Bronchial epithelial cell (primary cell): Measurements from ENCODE around the gene BLM. TPM values are rescaled to one million over a fixed set of nuclear protein-coding genes. Genes with fewer than 3 reads are reported as not detected.

ENCODE experiments used
- DNase-seq: peaks from one replicate; pipeline ENCODE4 v3.0.0-alpha.2; 2010; ENCODE audit warnings: low read depth
- FAIRE-seq: peaks from 2 replicates; lab custom pipeline; 2011; peaks lifted over from hg19 to GRCh38; lab: Jason Lieb, UNC
- H3K27me3 ChIP-seq: 2 replicates; pipeline ENCODE4 v1.5.1; 2011; ENCODE audit warnings: low read length; ENCODE audit not compliant: control insufficient read depth, insufficient read depth
- H3K36me3 ChIP-seq: 2 replicates; pipeline ENCODE4 v1.5.1; 2011; ENCODE audit warnings: low read length; ENCODE audit not compliant: control insufficient read depth, insufficient read depth
- H3K4me3 ChIP-seq: 2 replicates; pipeline ENCODE4 v1.5.1; 2011; ENCODE audit warnings: mild to moderate bottlenecking, low read depth, low read length, control low read depth
- total RNA-seq: library from RNA; depleted of rRNA; stranded (reverse); fragments of >200 nt; gene quantifications from 2 replicates; pipeline ENCODE4 v1.2.1, GENCODE V29; 2014
- TF ChIP-seq, protein P1 (sequence below): IDR thresholded peaks from 2 replicates; pipeline ENCODE4 v1.5.1; 2011; ENCODE audit warnings: mild to moderate bottlenecking, moderate library complexity, low read length, control low read depth, inconsistent platforms; ENCODE audit not compliant: insufficient read depth, severe bottlenecking

The BLM gene
- total RNA-seq, 1 donor from 2014 or later, result 0.26 TPM

DNA sequence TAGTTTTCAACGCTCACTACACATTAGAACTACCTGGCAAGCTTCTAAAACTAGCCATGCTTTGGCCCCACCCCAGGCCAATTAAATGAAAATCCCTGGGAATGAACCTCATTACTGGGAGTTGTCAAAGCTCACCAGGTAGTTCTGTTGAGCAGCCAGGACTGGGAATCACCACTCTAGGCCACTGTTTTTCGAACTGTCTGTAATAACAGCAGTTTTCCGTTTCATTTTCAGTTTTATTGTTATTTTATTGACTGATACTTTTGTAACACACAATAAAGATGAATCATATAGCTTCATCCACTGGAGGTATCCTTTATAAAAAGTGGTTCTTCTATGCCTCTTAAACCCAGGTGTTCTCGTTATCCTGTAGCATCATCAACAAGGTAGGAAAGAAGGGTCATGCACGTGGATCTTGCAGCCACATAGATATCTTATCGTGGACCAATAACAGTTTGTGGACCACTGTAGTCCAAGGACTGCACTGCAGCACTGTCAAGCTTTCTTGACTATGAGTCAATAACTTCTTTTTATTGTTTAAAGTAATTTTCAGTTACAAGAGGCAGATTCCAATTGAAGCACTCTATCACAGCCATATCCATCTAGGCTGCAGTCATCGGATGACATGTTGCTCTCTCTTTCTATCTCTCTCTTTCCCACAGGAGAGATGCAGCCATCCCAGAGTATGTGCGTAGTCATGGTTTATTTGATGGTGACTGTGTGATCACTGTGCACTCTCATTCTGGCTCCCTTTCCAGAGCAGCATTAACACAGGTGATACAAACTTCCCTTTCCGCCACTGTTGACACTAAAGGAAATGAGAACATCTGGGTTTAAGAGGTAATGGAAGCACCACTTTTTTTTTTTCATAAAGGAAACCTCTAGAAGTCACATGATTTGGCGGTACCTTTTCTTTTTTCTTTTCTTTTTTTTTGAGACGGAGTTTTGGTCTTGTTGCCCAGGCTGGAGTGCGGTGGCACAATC is 39.0 kb upstream of the BLM start:
- Histone ChIP-seq H3K4me3 (no peak overlapping the region), H3K27me3 (no peaks in the 10 kb centered on the region), H3K36me3 (no peaks in the 10 kb centered on the region)
- FAIRE-seq (no peak), DNase-seq (no peak)
- TF ChIP-seq, protein P1, sequence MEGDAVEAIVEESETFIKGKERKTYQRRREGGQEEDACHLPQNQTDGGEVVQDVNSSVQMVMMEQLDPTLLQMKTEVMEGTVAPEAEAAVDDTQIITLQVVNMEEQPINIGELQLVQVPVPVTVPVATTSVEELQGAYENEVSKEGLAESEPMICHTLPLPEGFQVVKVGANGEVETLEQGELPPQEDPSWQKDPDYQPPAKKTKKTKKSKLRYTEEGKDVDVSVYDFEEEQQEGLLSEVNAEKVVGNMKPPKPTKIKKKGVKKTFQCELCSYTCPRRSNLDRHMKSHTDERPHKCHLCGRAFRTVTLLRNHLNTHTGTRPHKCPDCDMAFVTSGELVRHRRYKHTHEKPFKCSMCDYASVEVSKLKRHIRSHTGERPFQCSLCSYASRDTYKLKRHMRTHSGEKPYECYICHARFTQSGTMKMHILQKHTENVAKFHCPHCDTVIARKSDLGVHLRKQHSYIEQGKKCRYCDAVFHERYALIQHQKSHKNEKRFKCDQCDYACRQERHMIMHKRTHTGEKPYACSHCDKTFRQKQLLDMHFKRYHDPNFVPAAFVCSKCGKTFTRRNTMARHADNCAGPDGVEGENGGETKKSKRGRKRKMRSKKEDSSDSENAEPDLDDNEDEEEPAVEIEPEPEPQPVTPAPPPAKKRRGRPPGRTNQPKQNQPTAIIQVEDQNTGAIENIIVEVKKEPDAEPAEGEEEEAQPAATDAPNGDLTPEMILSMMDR, result no peak

DNA sequence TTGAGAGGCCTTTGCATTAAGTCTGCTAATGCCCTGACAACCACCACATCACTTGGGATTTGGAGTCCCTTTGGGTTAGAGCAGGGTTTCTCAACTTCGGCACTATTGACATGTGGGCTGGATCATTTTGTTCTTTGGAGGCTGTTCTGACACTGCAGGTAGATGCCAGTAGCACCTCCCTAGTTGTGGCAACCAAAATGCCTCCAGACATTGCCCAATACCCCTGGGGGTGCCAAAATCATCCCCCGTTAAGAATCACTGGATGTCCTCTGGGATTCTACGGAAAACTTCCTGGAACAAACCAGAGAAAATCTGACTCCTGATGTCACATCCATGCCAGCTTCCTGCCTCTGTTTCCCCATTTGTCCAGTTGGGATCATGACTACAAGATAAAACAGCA is 37.2 kb upstream of the BLM start:
- no peak for FAIRE-seq
- Histone ChIP-seq H3K27me3 (no peaks in the 10 kb centered on the region), H3K36me3 (no peaks in the 10 kb centered on the region), H3K4me3 (no peak overlapping the region)
- TF ChIP-seq, protein P1, result no peak
- no peak for DNase-seq

DNA sequence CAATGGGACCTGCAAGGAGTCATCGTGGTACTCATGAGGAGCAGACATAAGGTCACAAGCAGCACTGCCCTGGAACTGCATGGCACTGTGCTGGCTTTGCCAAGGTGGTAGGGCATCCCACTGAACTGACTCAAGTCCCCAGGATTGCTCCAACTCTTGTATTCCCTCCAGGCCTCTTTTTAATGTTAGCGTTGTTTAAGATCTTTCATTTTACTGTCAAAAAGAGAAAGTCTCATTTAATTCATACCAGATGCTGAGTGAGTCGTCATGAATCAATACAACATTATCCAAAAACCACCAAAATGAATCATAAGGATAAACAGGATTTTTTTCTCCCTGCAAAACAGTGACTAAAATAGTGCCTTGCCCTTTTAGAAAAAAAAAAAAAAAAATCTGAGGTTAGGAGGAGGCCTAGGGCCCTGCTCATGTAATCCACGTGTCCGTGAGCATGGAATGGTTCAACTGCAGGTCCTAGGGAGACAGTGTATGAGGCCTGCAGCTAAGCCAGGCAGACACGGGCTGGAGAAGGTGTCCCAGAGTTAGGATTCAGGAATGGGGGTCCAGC is 36.7 kb upstream of the BLM start:
- no peaks in the 10 kb centered on the region for H3K27me3 ChIP-seq
- H3K36me3 ChIP-seq, result no peaks in the 10 kb centered on the region
- FAIRE-seq, result no peak
- H3K4me3 ChIP-seq, result no peak overlapping the region
- peak; percentile 86 for DNase-seq
- TF ChIP-seq, protein P1, result no peak

DNA sequence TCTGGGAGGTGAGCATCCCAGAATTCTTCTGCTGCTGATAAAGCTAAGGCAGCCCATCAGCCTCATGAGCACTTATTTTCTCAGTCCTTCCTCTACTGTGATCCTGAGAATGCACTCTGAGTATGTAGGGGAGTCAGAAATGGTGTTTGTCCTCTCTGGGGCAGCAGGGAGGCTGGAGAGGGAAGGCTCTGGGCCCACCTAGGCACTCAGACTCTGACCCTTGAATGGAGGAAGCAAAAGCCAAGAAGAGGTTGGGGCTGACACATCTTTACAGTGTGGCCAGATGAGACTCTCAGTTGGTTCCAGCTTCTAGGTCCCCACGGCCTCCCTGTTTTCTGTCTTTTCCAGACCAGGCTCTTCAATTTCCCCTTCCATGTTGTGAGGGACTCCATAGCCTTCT is 36.1 kb upstream of the BLM start:
- DNase-seq (no peak), FAIRE-seq (no peak)
- Histone ChIP-seq H3K4me3 (no peak overlapping the region), H3K27me3 (no peaks in the 10 kb centered on the region), H3K36me3 (no peaks in the 10 kb centered on the region)
- TF ChIP-seq, protein P1, result no peak

DNA sequence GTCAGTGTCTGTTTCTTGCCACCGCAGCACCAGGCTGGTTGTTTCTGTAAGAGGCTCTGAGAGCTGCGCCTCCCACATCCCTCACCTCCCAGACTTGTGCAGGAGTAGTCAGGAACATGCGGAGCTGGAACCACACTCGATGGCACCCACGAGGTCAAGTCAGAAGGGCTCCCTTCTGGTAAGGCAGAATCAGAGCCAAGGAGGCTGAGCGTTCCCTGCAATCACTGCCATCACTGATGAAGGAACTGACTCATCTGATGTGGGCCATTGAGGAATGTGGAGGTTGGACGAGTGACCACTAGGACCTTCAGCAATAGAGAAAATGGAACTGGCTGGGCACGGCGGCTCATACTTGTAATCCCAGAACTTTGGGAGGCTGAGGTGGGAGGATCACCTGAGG is 35.7 kb upstream of the BLM start:
- Histone ChIP-seq H3K4me3 (no peak overlapping the region), H3K36me3 (no peaks in the 10 kb centered on the region), H3K27me3 (no peaks in the 10 kb centered on the region)
- DNase-seq, result peak; percentile 20
- TF ChIP-seq, protein P1, result no peak
- no peak for FAIRE-seq
